Sigmoid colon (tissue), 7 donors: ENCODE data around the gene VAMP2. TPM values are rescaled to one million over a fixed set of nuclear protein-coding genes. Genes with fewer than 3 reads are reported as not detected.

Experiments used
- DNase-seq: peaks from one replicate; pipeline ENCODE4 v3.0.0-alpha.2; 2019
- H3K27ac ChIP-seq, 4 donors: fragments of 200-600 bp; sonication (generic); one replicate each; pipeline ENCODE4 v1.5.1; 2016 to 2019; ENCODE audit warnings: mild to moderate bottlenecking in 1 of 4
- H3K27me3 ChIP-seq, 3 donors: fragments of 200-600 bp; sonication (generic); one replicate each; pipeline ENCODE4 v1.5.1; 2019; ENCODE audit warnings: mild to moderate bottlenecking in 1 of 3
- H3K36me3 ChIP-seq, 4 donors: fragments of 200-600 bp; sonication (generic); one replicate each; pipeline ENCODE4 v1.5.1; 2016 to 2019
- H3K4me1 ChIP-seq, 4 donors: fragments of 200-600 bp; sonication (generic); one replicate each; pipeline ENCODE4 v1.5.1; 2017 to 2019
- H3K4me3 ChIP-seq, 4 donors: fragments of 200-600 bp; sonication (generic); one replicate each; pipeline ENCODE4 v1.5.1; 2017 to 2019; ENCODE audit warnings: mild to moderate bottlenecking in 2 of 4, moderate library complexity in 1 of 4
- H3K9me3 ChIP-seq, 4 donors: fragments of 200-600 bp in 3 of 4; sonication (generic) in 3 of 4; one replicate each; pipeline versions ENCODE4 v1.5.1 to v1.6.1; 2013 to 2019
- CTCF ChIP-seq, 4 experiments: fragments of 450-650 bp in 3 of 4; fragments of 200-600 bp in 1 of 4; IDR thresholded peaks; one replicate each; pipeline ENCODE4 v1.5.1; 2016 to 2019; ENCODE audit warnings: antibody characterized with exemption in 4 of 4, mild to moderate bottlenecking in 3 of 4, moderate library complexity in 2 of 4
- EP300 ChIP-seq, 4 donors: sonication (generic); formaldehyde crosslinking; IDR thresholded peaks; one replicate each; pipeline ENCODE4 v1.6.1; 2017; ENCODE audit warnings: antibody characterized with exemption in 4 of 4
- POLR2A ChIP-seq, 2 donors: fragments of 450-650 bp; IDR thresholded peaks; one replicate each; pipeline ENCODE4 v1.6.1; 2016; ENCODE audit warnings: antibody characterized with exemption in 2 of 2, mild to moderate bottlenecking in 2 of 2, moderate library complexity in 2 of 2
- POLR2AphosphoS5 ChIP-seq, 4 donors: sonication (generic); formaldehyde crosslinking; IDR thresholded peaks; one replicate each; pipeline ENCODE4 v1.6.1; 2017; ENCODE audit warnings: antibody characterized with exemption in 4 of 4
- WGBS, 2 donors: extraction: QIAGEN DNeasy Blood & Tissue Kit; methylation state at CpG; one replicate each; pipeline ENCODE4 v1.1.7; 2013; 5-methylcytosine and 5-hydroxymethylcytosine counted together
- intact Hi-C: fragments of 100-400 bp; cut with DNase I; formaldehyde crosslinking; loops from one replicate; pipeline ENCODE4 v1.15.1; 2023
- polyA plus RNA-seq, 3 donors: library from polyadenylated mRNA; stranded (reverse); fragments of 200-250 nt; gene quantifications; one replicate each; pipeline ENCODE4 v1.2.3, GENCODE V29; 2013
- total RNA-seq, 4 donors: library from RNA; depleted of rRNA; stranded (reverse); fragments of >200 nt; gene quantifications; one replicate each; pipeline ENCODE4 v1.1.0, GENCODE V29; 2016
- donor health status: healthy with polysubstance abuse.
- donor health status: Bipolar disorder and iron deficiency.
- donor health status: healthy.

The VAMP2 gene
- total and polyA plus RNA-seq, 7 donors = 20.4 to 57.1 (median 29.6) TPM

- no peak for TF ChIP-seq EP300 (IDR thresholded peaks at IDR 0.05)
- TF ChIP-seq POLR2AphosphoS5 (IDR thresholded peaks at IDR 0.05) = no peak
- no peak for TF ChIP-seq POLR2A (IDR thresholded peaks at IDR 0.05)
- no peak for TF ChIP-seq CTCF (IDR thresholded peaks at IDR 0.05)
- Histone ChIP-seq H3K27ac (peak overlapping the region; percentile 99 to 100 (median 100)), H3K4me3 (peak overlapping the region; percentile 15 to 97 (median 87)), H3K4me1 (peaks cover 0 to 56% (median 53%) of the 10 kb centered on the region in 4 donors), H3K27me3 (no peaks in the 10 kb centered on the region), H3K9me3 (no peaks in the 10 kb centered on the region), H3K36me3 (peaks cover 28 to 36% (median 33%) of the 10 kb centered on the region in 4 donors)
- peak; percentile 76 for DNase-seq
- 70 to 84% methylated on average over 7 of the region's 7 CpGs for WGBS, 2 donors
- intact Hi-C loops = no loop called here
These were observed 9.7 kb downstream of the VAMP2 start for GRCh38 chr17:8153031-8153451.

GRCh38 chr17:8152112-8152775, 10.5 kb downstream of the VAMP2 start, which contains the start of gene PER1:
TSS of gene PER1 (minus strand) at chr17:8152404. CDS start at chr17:8150706, 1,698 bp downstream.
- intact Hi-C loops = no loop called here
- TF ChIP-seq CTCF (IDR thresholded peaks at IDR 0.05) (no peak), POLR2A (IDR thresholded peaks at IDR 0.05) (peak; percentile 93 to 97), POLR2AphosphoS5 (IDR thresholded peaks at IDR 0.05) (peak; percentile 99), EP300 (IDR thresholded peaks at IDR 0.05) (peak; percentile 37 to 96 (median 69))
- peaks cover 36 to 44% (median 41%) of the 10 kb centered on the region in 4 donors for H3K36me3 ChIP-seq
- peak within 1 kb of the TSS; percentile 99 to 100 (median 100) for H3K27ac ChIP-seq
- peak within 1 kb of the TSS; percentile 79 to 97 (median 92) for H3K4me3 ChIP-seq
- H3K4me1 ChIP-seq = peaks cover 0 to 57% (median 55%) of the 10 kb centered on the region in 4 donors
- DNase-seq = peak; percentile 99
- H3K27me3 ChIP-seq = no peaks in the 10 kb centered on the region
- no peaks in the 10 kb centered on the region for H3K9me3 ChIP-seq
- WGBS, 2 donors = 9% methylated on average over 42 of the region's 42 CpGs

GRCh38 chr17:8151641-8152111, 11.1 kb downstream of the VAMP2 start:
- TF ChIP-seq POLR2AphosphoS5 (IDR thresholded peaks at IDR 0.05) (peak; percentile 71 to 89 (median 80)), POLR2A (IDR thresholded peaks at IDR 0.05) (peak; percentile 67 to 74), CTCF (IDR thresholded peaks at IDR 0.05) (no peak), EP300 (IDR thresholded peaks at IDR 0.05) (peak; percentile 96 to 100 (median 100))
- intact Hi-C loops = no loop called here
- H3K27me3 ChIP-seq = no peaks in the 10 kb centered on the region
- DNase-seq = peak; percentile 98
- peak overlapping the region; percentile 99 to 100 (median 100) for H3K27ac ChIP-seq
- 1 to 4% methylated on average over 22 of the region's 22 CpGs for WGBS, 2 donors
- peak overlapping the region; percentile 79 to 97 (median 92) for H3K4me3 ChIP-seq
- H3K36me3 ChIP-seq = peaks cover 42 to 50% (median 47%) of the 10 kb centered on the region in 4 donors
- H3K4me1 ChIP-seq = peaks cover 0 to 56% (median 54%) of the 10 kb centered on the region in 4 donors
- H3K9me3 ChIP-seq = no peaks in the 10 kb centered on the region

- peak overlapping the region; percentile 99 to 100 (median 100) for H3K27ac ChIP-seq
- H3K4me3 ChIP-seq = peak overlapping the region; percentile 79 to 97 (median 92)
- peaks cover 0 to 60% (median 55%) of the 10 kb centered on the region in 4 donors for H3K4me1 ChIP-seq
- no peaks in the 10 kb centered on the region for H3K9me3 ChIP-seq
- 1 to 13% methylated on average over 38 of the region's 38 CpGs for WGBS, 2 donors
- peak; percentile 81 to 98 (median 88) for TF ChIP-seq POLR2AphosphoS5 (IDR thresholded peaks at IDR 0.05)
- no peak for TF ChIP-seq CTCF (IDR thresholded peaks at IDR 0.05)
- peak in 1 of 2 donors; percentile 52 for TF ChIP-seq POLR2A (IDR thresholded peaks at IDR 0.05)
- TF ChIP-seq EP300 (IDR thresholded peaks at IDR 0.05) = peak; percentile 80 to 100 (median 94)
- intact Hi-C loops = no loop called here
- peaks cover 47 to 55% (median 52%) of the 10 kb centered on the region in 4 donors for H3K36me3 ChIP-seq
- no peaks in the 10 kb centered on the region for H3K27me3 ChIP-seq
- DNase-seq = peak; percentile 98
These were observed 11.6 kb downstream of the VAMP2 start for GRCh38 chr17:8151120-8151640.
